H1 (cell line): ENCODE data around the gene DDX23. TPM values are rescaled to one million over a fixed set of nuclear protein-coding genes. Genes with fewer than 3 reads are reported as not detected.

Experiments
- CTCF ChIA-PET: fragments of 300-600 bp; sonication (Branson Sonifier 250); formaldehyde crosslinking; loops from one replicate; lab custom pipeline; 2021; ENCODE audit not compliant: partially characterized antibody; lab: Charles Lee
- POLR2A ChIA-PET: fragments of 300-600 bp; sonication (Branson Sonifier 250); formaldehyde crosslinking; loops from one replicate; lab custom pipeline; 2021; ENCODE audit warnings: inconsistent platforms; ENCODE audit not compliant: partially characterized antibody; lab: Charles Lee
- DNase-seq, 2 experiments: peaks; one replicate each; pipeline versions ENCODE4 v3.0.0 to v3.0.0-alpha.2; 2010 to 2022; ENCODE audit warnings: low spot score in 2 of 2, low read depth in 1 of 2, mixed read lengths in 1 of 2
- FAIRE-seq: peaks from 2 replicates; lab custom pipeline; 2011; peaks lifted over from hg19 to GRCh38; lab: Jason Lieb, UNC
- H2AFZ ChIP-seq: 2 replicates; pipeline ENCODE4 v1.8.1; 2012; ENCODE audit warnings: low read length, inconsistent platforms
- H2AK5ac ChIP-seq: 2 replicates; pipeline ENCODE4 v1.6.1; 2013; ENCODE audit warnings: low read depth, low read length
- H2BK120ac ChIP-seq: replicated peaks from 2 replicates; pipeline ENCODE3; 2013; ENCODE audit warnings: low read depth, low read length, inconsistent platforms
- H2BK12ac ChIP-seq: 2 replicates; pipeline ENCODE4 v1.6.1; 2013; ENCODE audit warnings: low read depth, low read length
- H2BK15ac ChIP-seq: 2 replicates; pipeline ENCODE4 v1.6.1; 2013; ENCODE audit warnings: low read length
- H2BK20ac ChIP-seq: 2 replicates; pipeline ENCODE4 v1.6.1; 2013; ENCODE audit warnings: low read length
- H2BK5ac ChIP-seq: 2 replicates; pipeline ENCODE4 v1.6.1; 2013; ENCODE audit warnings: low read depth, low read length
- H3K14ac ChIP-seq: 2 replicates; pipeline ENCODE4 v1.6.1; 2013; ENCODE audit warnings: inconsistent platforms; ENCODE audit not compliant: insufficient read length
- H3K18ac ChIP-seq: 2 replicates; pipeline ENCODE4 v1.6.1; 2013; ENCODE audit warnings: low read length; ENCODE audit errors: extremely low read depth
- H3K23ac ChIP-seq: 2 replicates; pipeline ENCODE4 v1.6.1; 2013; ENCODE audit warnings: inconsistent platforms; ENCODE audit not compliant: insufficient read length
- H3K23me2 ChIP-seq: 2 replicates; pipeline ENCODE4 v1.6.1; 2013; ENCODE audit warnings: low read depth, low read length
- H3K27ac ChIP-seq: 2 replicates; pipeline ENCODE4 v1.6.1; 2011; ENCODE audit warnings: low read depth, low read length, inconsistent platforms
- H3K27me3 ChIP-seq, 4 experiments: replicated peaks in 1 of 4; 1 replicate in 1 of 4; 2 replicates in 3 of 4; pipeline versions ENCODE4 v1.6.1 to v1.8.1; 2011 to 2013; ENCODE audit warnings: low read length in 3 of 4, mild to moderate bottlenecking in 3 of 4, inconsistent platforms in 2 of 4, mixed read lengths in 2 of 4, moderate library complexity in 1 of 4; ENCODE audit not compliant: control insufficient read depth in 3 of 4, insufficient read depth in 3 of 4; ENCODE audit errors: extremely low read depth in 1 of 4
- H3K36me3 ChIP-seq, 4 experiments: 2 replicates each; pipeline versions ENCODE4 v1.6.1 to v1.8.1; 2011 to 2013; ENCODE audit warnings: mild to moderate bottlenecking in 4 of 4, low read length in 3 of 4, moderate library complexity in 2 of 4, control low read depth in 1 of 4, inconsistent platforms in 1 of 4; ENCODE audit not compliant: insufficient read depth in 4 of 4, control insufficient read depth in 2 of 4
- H3K4ac ChIP-seq: replicated peaks from 2 replicates; pipeline ENCODE3; 2013; ENCODE audit warnings: low read length, low read depth, mixed read lengths, inconsistent platforms; ENCODE audit not compliant: insufficient read length
- H3K4me1 ChIP-seq, 4 experiments: replicated peaks in 1 of 4; 1 replicate in 1 of 4; 2 replicates in 3 of 4; pipeline versions ENCODE4 v1.6.1 to v1.8.1; 2011 to 2013; ENCODE audit warnings: low read length in 3 of 4, inconsistent platforms in 2 of 4, mixed read lengths in 1 of 4; ENCODE audit not compliant: insufficient read depth in 4 of 4, control insufficient read depth in 3 of 4
- H3K4me2 ChIP-seq, 2 experiments: 2 replicates each; pipeline versions ENCODE4 v1.6.1 to v1.8.1; 2011 to 2013; ENCODE audit warnings: low read depth in 2 of 2, low read length in 2 of 2, control low read depth in 1 of 2, inconsistent platforms in 1 of 2, mild to moderate bottlenecking in 1 of 2; ENCODE audit not compliant: insufficient read depth in 1 of 2
- H3K4me3 ChIP-seq, 4 experiments: fragments of 200-600, 300-600 bp in 1 of 4; sonication (generic), shearing (Covaris generic), sonication (Bioruptor Twin) in 1 of 4; 2 replicates each; pipeline versions ENCODE4 v1.5.1 to v1.8.1; 2011 to 2016; ENCODE audit warnings: low read length in 4 of 4, low read depth in 3 of 4, control low read depth in 2 of 4, inconsistent platforms in 2 of 4, mild to moderate bottlenecking in 2 of 4, mixed read lengths in 1 of 4, moderate library complexity in 1 of 4; ENCODE audit not compliant: insufficient read depth in 2 of 4; ENCODE audit errors: extremely low read depth in 1 of 4
- H3K56ac ChIP-seq: replicated peaks from 2 replicates; pipeline ENCODE3; 2013; ENCODE audit warnings: low read depth, mild to moderate bottlenecking, mixed read lengths, low read length, inconsistent platforms; ENCODE audit not compliant: insufficient read length
- H3K79me1 ChIP-seq: 2 replicates; pipeline ENCODE4 v1.6.1; 2013; ENCODE audit warnings: low read depth, low read length, control low read depth
- H3K79me2 ChIP-seq, 2 experiments: 2 replicates each; pipeline versions ENCODE4 v1.6.1 to v1.8.1; 2012 to 2013; ENCODE audit warnings: low read length in 2 of 2, mild to moderate bottlenecking in 2 of 2, inconsistent platforms in 1 of 2; ENCODE audit not compliant: insufficient read depth in 2 of 2, control insufficient read depth in 1 of 2
- H3K9ac ChIP-seq, 4 experiments: replicated peaks in 1 of 4; 1 replicate in 1 of 4; 2 replicates in 3 of 4; pipeline versions ENCODE4 v1.6.1 to v1.8.1; 2011 to 2013; ENCODE audit warnings: low read depth in 3 of 4, low read length in 3 of 4, control low read depth in 2 of 4, mild to moderate bottlenecking in 2 of 4, moderate library complexity in 2 of 4, inconsistent platforms in 1 of 4; ENCODE audit errors: extremely low read depth in 1 of 4
- H3K9me3 ChIP-seq, 2 experiments: 2 replicates each; pipeline versions ENCODE4 v1.6.1 to v1.8.1; 2012 to 2013; ENCODE audit warnings: mild to moderate bottlenecking in 2 of 2, moderate library complexity in 2 of 2, control low read depth in 1 of 2, inconsistent platforms in 1 of 2, low read depth in 1 of 2, low read length in 1 of 2, mixed read lengths in 1 of 2; ENCODE audit not compliant: insufficient read depth in 2 of 2
- H4K20me1 ChIP-seq, 2 experiments: replicated peaks in 1 of 2; 2 replicates each; pipeline versions ENCODE3 to v1.8.1; 2011 to 2013; ENCODE audit warnings: inconsistent platforms in 2 of 2, low read length in 2 of 2, mild to moderate bottlenecking in 1 of 2; ENCODE audit not compliant: insufficient read depth in 2 of 2, control insufficient read depth in 1 of 2
- H4K5ac ChIP-seq: 2 replicates; pipeline ENCODE4 v1.6.1; 2013; ENCODE audit warnings: low read length, low read depth, mixed read lengths, inconsistent platforms; ENCODE audit not compliant: insufficient read length
- H4K8ac ChIP-seq: 2 replicates; pipeline ENCODE4 v1.8.0; 2013; ENCODE audit warnings: mild to moderate bottlenecking, moderate library complexity, low read length, inconsistent platforms; ENCODE audit not compliant: insufficient read depth; ENCODE audit errors: extremely low read depth
- H4K91ac ChIP-seq: replicated peaks from 2 replicates; pipeline ENCODE3; 2013; ENCODE audit warnings: low read length, mixed read lengths, inconsistent platforms; ENCODE audit not compliant: insufficient read length
- ASH2L ChIP-seq: fragments of 200-600, 300-600 bp; sonication (generic); IDR thresholded peaks from one replicate; pipeline ENCODE4 v1.7.1; 2017; ENCODE audit warnings: low read length
- WGBS, 2 experiments: shearing (Covaris generic) in 1 of 2; methylation state at CpG; one replicate each; pipeline versions ENCODE4 v1.1.6 to v1.1.7; 2013 to 2015; ENCODE audit warnings: low lambda C conversion rate in 2 of 2, mixed read lengths in 2 of 2, inconsistent platforms in 1 of 2, low coverage in 1 of 2, missing lambda C conversion rate in 1 of 2; ENCODE audit not compliant: insufficient replicate concordance in 2 of 2, insufficient coverage in 1 of 2, insufficient read length in 1 of 2; ENCODE audit errors: extremely low coverage in 1 of 2, missing lambda C conversion rate in 1 of 2; 5-methylcytosine and 5-hydroxymethylcytosine counted together
- polyA plus RNA-seq, 7 experiments: library from polyadenylated mRNA; depleted of rRNA in 3 of 7; stranded (reverse) in 5 of 7; unstranded in 2 of 7; fragments of >200 nt in 5 of 7; fragments of 200-250 nt in 2 of 7; gene quantifications; 1 replicate in 5 of 7; 2 replicates in 1 of 7; 4 replicates in 1 of 7; pipeline versions ENCODE4 v1.2.1 to v1.2.3, GENCODE V29; 2011 to 2013; ENCODE audit warnings: missing spikeins in 2 of 7, mixed read lengths in 2 of 7
- total RNA-seq: library from RNA; stranded (reverse); fragmentation: NEBNext Ultra II Directional; extraction: Animal tissue kit (Norgen Biotek cat#: 25700); gene quantifications from 2 replicates; pipeline ENCODE4 v1.2.1, GENCODE V29; 2021

Gene DDX23
- total and polyA plus RNA-seq, 2 of the 8 experiments (the other 6 are each of a cell fraction or from before 2014, with no cell fraction given): 43.5 to 107 TPM

DNA sequence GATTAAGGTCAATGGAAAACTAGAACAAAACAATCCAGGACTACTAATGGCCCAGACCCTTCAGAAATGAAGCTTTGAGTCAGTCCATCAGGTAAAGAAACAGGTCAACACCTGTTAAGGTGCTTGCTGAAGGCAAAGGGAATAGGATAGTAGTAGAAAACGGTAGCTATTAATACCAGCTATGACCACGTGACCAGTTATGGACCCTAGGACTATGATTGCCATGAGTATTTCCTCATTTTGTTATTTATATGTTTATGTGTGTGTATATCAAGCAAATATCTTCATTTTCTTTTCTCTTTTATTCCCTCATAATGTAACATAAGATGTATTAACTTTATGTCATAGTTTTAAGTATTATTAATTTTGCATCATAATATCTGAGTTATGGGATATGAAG, 47.7 kb upstream of the DDX23 start:
- 0 out of 7 replicates have a peak, but pooled peaks cover 0 to 2% (median 0%) of the 10 kb centered on the region in 4 experiments for H3K4me1 ChIP-seq
- no peak for DNase-seq
- no peak overlapping the region for H2AK5ac ChIP-seq
- no peak overlapping the region for H3K9ac ChIP-seq
- no peak overlapping the region for H2BK20ac ChIP-seq
- H3K23ac ChIP-seq: no peak overlapping the region
- H2BK15ac ChIP-seq: no peak overlapping the region
- no peak overlapping the region for H2BK120ac ChIP-seq
- H3K4me2 ChIP-seq: no peak overlapping the region
- H3K27ac ChIP-seq: no peak overlapping the region
- H2AFZ ChIP-seq: no peak overlapping the region
- no peak overlapping the region for H3K56ac ChIP-seq
- FAIRE-seq: no peak
- no peak overlapping the region for H4K8ac ChIP-seq
- no peaks in the 10 kb centered on the region; the same call in 1 of the 2 replicates for H3K23me2 ChIP-seq
- no peak overlapping the region for H4K91ac ChIP-seq
- ChIA-PET POLR2A (interaction anchor here (0.6 to 3.3 kb wide), 6 partner anchors 14 to 197 kb away, joined by 3 to 15 read pairs (median 3); partner anchors contain the start of genes FKBP11 and RND1), CTCF (interaction anchor here (0.6 to 6.8 kb wide), 14 partner anchors 11 to 211 kb away, joined by 3 to 79 read pairs (median 3); partner anchors contain the start of gene DDX23)
- no peak overlapping the region for H3K14ac ChIP-seq
- H3K9me3 ChIP-seq: no peaks in the 10 kb centered on the region
- no peaks in the 10 kb centered on the region for H3K79me2 ChIP-seq
- WGBS, 2 experiments: 77% methylated on average over 2 of the region's 2 CpGs; no CpG with 5 or more reads in 1 of the 2 experiments
- H3K4me3 ChIP-seq: no peak overlapping the region
- no peaks in the 10 kb centered on the region for H3K36me3 ChIP-seq
- H4K20me1 ChIP-seq: no peaks in the 10 kb centered on the region
- no peak overlapping the region for H2BK12ac ChIP-seq
- no peak overlapping the region for H3K4ac ChIP-seq
- no peak overlapping the region for H3K18ac ChIP-seq
- H2BK5ac ChIP-seq: no peak overlapping the region
- H3K79me1 ChIP-seq: no peaks in the 10 kb centered on the region
- no peak for TF ChIP-seq ASH2L
- TF ChIP-seq, all 59 proteins: peak for 0
- no peaks in the 10 kb centered on the region for H3K27me3 ChIP-seq
- no peak overlapping the region for H4K5ac ChIP-seq
